IMR-90 (cell line): Measurements from ENCODE around the gene GRIA4. TPM values are rescaled to one million over a fixed set of nuclear protein-coding genes. Genes with fewer than 3 reads are reported as not detected.

Experiments used
- ATAC-seq: fragments of 200-7000 bp; cut with Tn5 transposase; 2 replicates; pipeline ENCODE4 v1.9.1; 2020; ENCODE audit warnings: low read depth, mild to moderate bottlenecking, moderate library complexity
- BruUV-seq: library from RNA; stranded (reverse); fragments of 400-500 nt; replicated peaks from 2 replicates; lab custom pipeline; 2021; lab: Mats Ljungman, UMichigan
- CTCF ChIA-PET: fragments of 300-600 bp; formaldehyde crosslinking; extraction: SDS; loops from one replicate; lab custom pipeline; 2021; ENCODE audit warnings: antibody characterized with exemption; lab: Yijun Ruan, JAX
- POLR2A ChIA-PET: fragments of 300-600 bp; sonication (Branson Sonifier 250); formaldehyde crosslinking; loops from one replicate; lab custom pipeline; 2022; ENCODE audit warnings: antibody characterized with exemption; ENCODE audit not compliant: unreplicated experiment; lab: Charles Lee
- DNase-seq: peaks from one replicate; pipeline ENCODE4 v3.0.0; 2013
- H2AFZ ChIP-seq: replicated peaks from 2 replicates; pipeline ENCODE3; 2013; ENCODE audit warnings: low read length, mild to moderate bottlenecking; ENCODE audit not compliant: poor library complexity
- H2AK5ac ChIP-seq: 2 replicates; pipeline ENCODE4 v1.6.1; 2013; ENCODE audit warnings: low read depth, low read length, inconsistent platforms
- H2AK9ac ChIP-seq: replicated peaks from 2 replicates; pipeline ENCODE3; 2013; ENCODE audit warnings: mild to moderate bottlenecking, low read depth, low read length, moderate library complexity; ENCODE audit not compliant: poor library complexity
- H2BK120ac ChIP-seq: 2 replicates; pipeline ENCODE4 v1.6.1; 2013; ENCODE audit warnings: low read depth, low read length, inconsistent platforms
- H2BK15ac ChIP-seq: 3 replicates; pipeline ENCODE4 v1.6.1; 2013; ENCODE audit warnings: low read depth, low read length, inconsistent platforms
- H2BK20ac ChIP-seq: 2 replicates; pipeline ENCODE4 v1.6.1; 2013; ENCODE audit warnings: low read depth, mild to moderate bottlenecking, inconsistent platforms, low read length, moderate library complexity
- H2BK5ac ChIP-seq: 2 replicates; pipeline ENCODE4 v1.6.1; 2013; ENCODE audit warnings: mild to moderate bottlenecking, low read depth, low read length, inconsistent platforms; ENCODE audit not compliant: poor library complexity, severe bottlenecking
- H3K14ac ChIP-seq: replicated peaks from 2 replicates; pipeline ENCODE4 v1.6.1; 2013; ENCODE audit warnings: low read depth, low read length, inconsistent platforms
- H3K18ac ChIP-seq: 2 replicates; pipeline ENCODE4 v1.6.1; 2013; ENCODE audit warnings: low read depth, low read length, control low read depth
- H3K23ac ChIP-seq: 2 replicates; pipeline ENCODE4 v1.6.1; 2013; ENCODE audit warnings: low read depth, low read length, inconsistent platforms
- H3K27ac ChIP-seq: 2 replicates; pipeline ENCODE4 v1.5.1; 2013; ENCODE audit warnings: mild to moderate bottlenecking, control low read depth, low read length; ENCODE audit not compliant: insufficient read depth
- H3K27me3 ChIP-seq: 2 replicates; pipeline ENCODE4 v1.6.1; 2013; ENCODE audit warnings: low read length; ENCODE audit not compliant: control insufficient read depth, insufficient read depth
- H3K36me3 ChIP-seq: 2 replicates; pipeline ENCODE4 v1.6.1; 2013; ENCODE audit warnings: low read length, mixed read lengths; ENCODE audit not compliant: control insufficient read depth, insufficient read depth
- H3K4ac ChIP-seq: 2 replicates; pipeline ENCODE4 v1.6.1; 2013; ENCODE audit warnings: low read depth, low read length, inconsistent platforms
- H3K4me1 ChIP-seq: 2 replicates; pipeline ENCODE4 v1.6.1; 2013; ENCODE audit warnings: low read length, mixed read lengths; ENCODE audit not compliant: control insufficient read depth, insufficient read depth
- H3K4me2 ChIP-seq: 2 replicates; pipeline ENCODE4 v1.6.1; 2013; ENCODE audit warnings: low read depth, mild to moderate bottlenecking, control low read depth, low read length, moderate library complexity
- H3K4me3 ChIP-seq: 2 replicates; pipeline ENCODE4 v1.5.1; 2013; ENCODE audit warnings: low read depth, mild to moderate bottlenecking, control low read depth, low read length, moderate library complexity; ENCODE audit not compliant: insufficient read depth
- H3K56ac ChIP-seq: 2 replicates; pipeline ENCODE4 v1.6.1; 2013; ENCODE audit warnings: low read length, inconsistent platforms; ENCODE audit not compliant: insufficient read depth; ENCODE audit errors: extremely low read depth
- H3K79me1 ChIP-seq, 2 experiments: 2 replicates each; pipeline ENCODE4 v1.6.1; 2013; ENCODE audit warnings: low read length in 2 of 2, inconsistent platforms in 1 of 2, low read depth in 1 of 2
- H3K9ac ChIP-seq: 2 replicates; pipeline ENCODE4 v1.6.1; 2013; ENCODE audit warnings: low read depth, low read length, control low read depth
- H3K9me1 ChIP-seq: 2 replicates; pipeline ENCODE4 v1.6.1; 2013; ENCODE audit warnings: low read length, inconsistent platforms; ENCODE audit not compliant: insufficient read depth
- H3K9me3 ChIP-seq: 2 replicates; pipeline ENCODE4 v1.6.1; 2013; ENCODE audit warnings: low read length; ENCODE audit not compliant: control insufficient read depth, insufficient read depth
- H4K20me1 ChIP-seq: 2 replicates; pipeline ENCODE4 v1.6.1; 2013; ENCODE audit warnings: low read length, inconsistent platforms; ENCODE audit not compliant: insufficient read depth
- H4K5ac ChIP-seq: 2 replicates; pipeline ENCODE4 v1.6.1; 2013; ENCODE audit warnings: mild to moderate bottlenecking, low read depth, low read length, control low read depth
- H4K8ac ChIP-seq, 2 experiments: 2 replicates each; pipeline ENCODE4 v1.6.1; 2013; ENCODE audit warnings: low read depth in 2 of 2, low read length in 2 of 2, control low read depth in 1 of 2, inconsistent platforms in 1 of 2
- H4K91ac ChIP-seq: 2 replicates; pipeline ENCODE4 v1.6.1; 2013; ENCODE audit warnings: low read depth, low read length, inconsistent platforms; ENCODE audit not compliant: insufficient read depth
- CTCF ChIP-seq: conservative IDR thresholded peaks from 2 replicates; pipeline ENCODE4 v1.5.1; 2012; ENCODE audit warnings: mild to moderate bottlenecking, low read depth, low read length, improper control_type of control experiment
- FOS ChIP-seq: fragments of 150-350 bp; IDR thresholded peaks from 2 replicates; pipeline ENCODE4 v1.6.1; 2016; ENCODE audit warnings: low read depth, low read length
- MAFK ChIP-seq: IDR thresholded peaks from 2 replicates; pipeline ENCODE4 v1.6.1; 2012; ENCODE audit warnings: low read depth, low read length, improper control_type of control experiment
- MXI1 ChIP-seq: IDR thresholded peaks from 2 replicates; pipeline ENCODE4 v1.6.1; 2012; ENCODE audit warnings: low read depth, mild to moderate bottlenecking, low read length, moderate library complexity, borderline replicate concordance
- WGBS, 2 experiments: methylation state at CpG; one replicate each; pipeline versions ENCODE4 v1.1.5 to v1.1.7; 2013; ENCODE audit warnings: missing lambda C conversion rate in 2 of 2; ENCODE audit not compliant: insufficient read length in 1 of 2; ENCODE audit errors: extremely low coverage in 2 of 2; 5-methylcytosine and 5-hydroxymethylcytosine counted together
- dilution Hi-C: fragments of 300-500 bp; cut with HindIII; formaldehyde crosslinking; loops from one replicate; pipeline ENCODE4 v1.14.3; 2018; ENCODE audit warnings: low sequenced_read_pairs; ENCODE audit not compliant: unreplicated experiment
- in situ Hi-C: fragments of 300-500 bp; cut with MboI; formaldehyde crosslinking; loops from 3 replicates; pipeline ENCODE4 v1.14.3; 2019; ENCODE audit warnings: low sequenced_read_pairs, inconsistent platforms, mixed read lengths
- intact Hi-C: fragments of 100-400 bp; cut with micrococcal nuclease; formaldehyde crosslinking; loops from 2 replicates; pipeline ENCODE4 v1.10.0; 2022
- polyA plus RNA-seq, 3 experiments: library from polyadenylated mRNA; depleted of rRNA; stranded (reverse); fragments of >200 nt; gene quantifications; 2 replicates each; pipeline ENCODE4 v1.2.3, GENCODE V29; 2012; ENCODE audit warnings: low replicate concordance in 1 of 3
- total RNA-seq: library from RNA; depleted of rRNA; stranded (reverse); fragments of >200 nt; gene quantifications from 2 replicates; pipeline ENCODE4 v1.2.3, GENCODE V29; 2012
- TF ChIP-seq, protein P1 (sequence below): fragments of 150-350 bp; IDR thresholded peaks from 2 replicates; pipeline ENCODE4 v1.6.1; 2017; ENCODE audit warnings: mild to moderate bottlenecking, antibody characterized with exemption, low read length, low read depth
- TF ChIP-seq, protein P2 (sequence below): fragments of 150-350 bp; IDR thresholded peaks from 2 replicates; pipeline ENCODE4 v1.6.1; 2016; ENCODE audit warnings: low read depth, mild to moderate bottlenecking, low read length, moderate library complexity, borderline replicate concordance

Gene GRIA4
- total and polyA plus RNA-seq, 2 of the 4 experiments (the other 2 are of a cell fraction), result 0.36 to 1.0 TPM

- no peak overlapping the region for H3K27ac ChIP-seq
- no peak overlapping the region for H4K8ac ChIP-seq
- WGBS, 2 experiments, result no CpG with 5 or more reads among the region's 7 CpGs
- TF ChIP-seq, protein P1, sequence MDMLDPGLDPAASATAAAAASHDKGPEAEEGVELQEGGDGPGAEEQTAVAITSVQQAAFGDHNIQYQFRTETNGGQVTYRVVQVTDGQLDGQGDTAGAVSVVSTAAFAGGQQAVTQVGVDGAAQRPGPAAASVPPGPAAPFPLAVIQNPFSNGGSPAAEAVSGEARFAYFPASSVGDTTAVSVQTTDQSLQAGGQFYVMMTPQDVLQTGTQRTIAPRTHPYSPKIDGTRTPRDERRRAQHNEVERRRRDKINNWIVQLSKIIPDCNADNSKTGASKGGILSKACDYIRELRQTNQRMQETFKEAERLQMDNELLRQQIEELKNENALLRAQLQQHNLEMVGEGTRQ, result no peak
- no peak for TF ChIP-seq FOS
- TF ChIP-seq CTCF, result peak; percentile 19; the same call in 1 of the 2 replicates
- TF ChIP-seq MXI1, result no peak
- TF ChIP-seq, protein P2, sequence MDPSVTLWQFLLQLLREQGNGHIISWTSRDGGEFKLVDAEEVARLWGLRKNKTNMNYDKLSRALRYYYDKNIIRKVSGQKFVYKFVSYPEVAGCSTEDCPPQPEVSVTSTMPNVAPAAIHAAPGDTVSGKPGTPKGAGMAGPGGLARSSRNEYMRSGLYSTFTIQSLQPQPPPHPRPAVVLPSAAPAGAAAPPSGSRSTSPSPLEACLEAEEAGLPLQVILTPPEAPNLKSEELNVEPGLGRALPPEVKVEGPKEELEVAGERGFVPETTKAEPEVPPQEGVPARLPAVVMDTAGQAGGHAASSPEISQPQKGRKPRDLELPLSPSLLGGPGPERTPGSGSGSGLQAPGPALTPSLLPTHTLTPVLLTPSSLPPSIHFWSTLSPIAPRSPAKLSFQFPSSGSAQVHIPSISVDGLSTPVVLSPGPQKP, result no peak
- no peak for TF ChIP-seq MAFK
- H4K5ac ChIP-seq, result no peak overlapping the region
- no peaks in the 10 kb centered on the region for H4K20me1 ChIP-seq
- 0 out of 2 replicates have a peak, but pooled peaks cover 4% of the 10 kb centered on the region for H3K9me1 ChIP-seq
- no peaks in the 10 kb centered on the region for H3K4me1 ChIP-seq
- peak overlapping the region; percentile 52; the same call in 1 of the 2 replicates for H3K23ac ChIP-seq
- H3K36me3 ChIP-seq, result no peaks in the 10 kb centered on the region
- no peaks in the 10 kb centered on the region for H3K9me3 ChIP-seq
- H3K4me2 ChIP-seq, result peak overlapping the region; percentile 57
- 0 out of 2 replicates have a peak overlapping the region, but pooled peaks have one; percentile 32 for H3K4ac ChIP-seq
- no TSS peak for BruUV-seq
- no peak overlapping the region for H3K18ac ChIP-seq
- ChIA-PET POLR2A (no interaction called here), CTCF (no interaction called here)
- no peak overlapping the region for H4K91ac ChIP-seq
- no peak overlapping the region for H3K4me3 ChIP-seq
- ATAC-seq (peak; percentile 22; the same call in 1 of the 2 replicates), DNase-seq (peak; percentile 17)
- H3K56ac ChIP-seq, result no peak overlapping the region
- no peak overlapping the region for H3K14ac ChIP-seq
- H3K27me3 ChIP-seq, result no peaks in the 10 kb centered on the region
- in situ Hi-C loops, result no loop called here
- H2BK15ac ChIP-seq, result no peak overlapping the region
- H2AK9ac ChIP-seq, result no peak overlapping the region
- H2BK20ac ChIP-seq, result no peak overlapping the region
- no peak overlapping the region for H3K9ac ChIP-seq
- H2BK120ac ChIP-seq, result no peak overlapping the region
- H2BK5ac ChIP-seq, result no peak overlapping the region
- dilution Hi-C loops, result no loop called here
- H2AK5ac ChIP-seq, result no peak overlapping the region
- H3K79me1 ChIP-seq, result peaks cover 0 to 7% of the 10 kb centered on the region in 2 experiments; a peak in 1 of 4 replicates
- peak overlapping the region; percentile 72 for H2AFZ ChIP-seq
- intact Hi-C loops, result no loop called here
Measured at GRCh38 chr11:105609341-105609781, 512 bp upstream of the GRIA4 start.
